Gastrocnemius medialis (tissue), 4 donors: ENCODE measurements around the gene HOXA4. TPM values are rescaled to one million over a fixed set of nuclear protein-coding genes. Genes with fewer than 3 reads are reported as not detected.

Experiments
- ATAC-seq, 2 donors: fragments of 150-250 bp; one replicate each; pipeline ENCODE4 v1.9.1; 2016
- DNase-seq, 2 donors: peaks; one replicate each; pipeline ENCODE4 v3.0.0-alpha.2; 2019
- H3K27ac ChIP-seq, 4 donors: fragments of 200-600 bp; sonication (generic); 1 replicate in 1 of 4; 2 replicates in 3 of 4; pipeline ENCODE4 v1.5.1; 2016 to 2018; ENCODE audit warnings: mild to moderate bottlenecking in 2 of 4, moderate library complexity in 1 of 4
- H3K27me3 ChIP-seq, 3 donors: fragments of 200-600 bp; sonication (generic) in 2 of 3; 1 replicate in 1 of 3; 2 replicates in 2 of 3; pipeline versions ENCODE4 v1.5.1 to v1.6.0; 2016 to 2019; ENCODE audit warnings: mild to moderate bottlenecking in 1 of 3, moderate library complexity in 1 of 3
- H3K36me3 ChIP-seq, 2 donors: fragments of 200-600 bp; sonication (generic) in 1 of 2; one replicate each; pipeline ENCODE4 v1.5.1; 2017 to 2018
- H3K4me1 ChIP-seq, 2 donors: fragments of 200-600 bp; sonication (generic) in 1 of 2; one replicate each; pipeline ENCODE4 v1.5.1; 2016 to 2017; ENCODE audit warnings: mild to moderate bottlenecking in 2 of 2
- H3K4me3 ChIP-seq, 4 donors: fragments of 200-600 bp; sonication (generic) in 3 of 4; 1 replicate in 1 of 4; 2 replicates in 3 of 4; pipeline ENCODE4 v1.5.1; 2016 to 2019; ENCODE audit warnings: mild to moderate bottlenecking in 2 of 4
- H3K9me3 ChIP-seq, 3 donors: fragments of 200-600 bp; sonication (generic) in 2 of 3; 1 replicate in 1 of 3; 2 replicates in 2 of 3; pipeline ENCODE4 v1.5.1; 2016 to 2019
- POLR2A ChIP-seq, 2 donors: fragments of 450-650 bp; IDR thresholded peaks; one replicate each; pipeline ENCODE4 v1.6.1; 2017; ENCODE audit warnings: antibody characterized with exemption in 2 of 2, mild to moderate bottlenecking in 2 of 2, moderate library complexity in 2 of 2
- in situ Hi-C, 4 donors: fragments of 200-750 bp; cut with MboI; loops; one replicate each; pipeline versions ENCODE4 v1.15.0 to v1.8.0; 2017; ENCODE audit warnings: low sequenced_read_pairs in 4 of 4
- intact Hi-C: fragments of 100-400 bp; cut with DNase I; formaldehyde crosslinking; loops from one replicate; pipeline ENCODE4 v1.15.1; 2023; ENCODE audit warnings: low total_unique reads
- total RNA-seq, 4 donors: library from RNA; depleted of rRNA; stranded (reverse); fragments of >200 nt; gene quantifications; one replicate each; pipeline versions ENCODE4 v1.1.0 to v1.2.3, GENCODE V29; 2016
- TF ChIP-seq, protein P1 (sequence below), 5 experiments: fragments of 450-650 bp in 3 of 5; fragments of 200-600 bp in 2 of 5; sonication (generic) in 2 of 5; IDR thresholded peaks in 4 of 5; conservative IDR thresholded peaks in 1 of 5; 1 replicate in 4 of 5; 2 replicates in 1 of 5; pipeline ENCODE4 v1.5.1; 2016 to 2019; ENCODE audit warnings: antibody characterized with exemption in 5 of 5, mild to moderate bottlenecking in 3 of 5, moderate library complexity in 3 of 5

Gene HOXA4
- total RNA-seq, 4 donors from 2014 or later = 1.7 to 4.2 (median 2.9) TPM

DNA sequence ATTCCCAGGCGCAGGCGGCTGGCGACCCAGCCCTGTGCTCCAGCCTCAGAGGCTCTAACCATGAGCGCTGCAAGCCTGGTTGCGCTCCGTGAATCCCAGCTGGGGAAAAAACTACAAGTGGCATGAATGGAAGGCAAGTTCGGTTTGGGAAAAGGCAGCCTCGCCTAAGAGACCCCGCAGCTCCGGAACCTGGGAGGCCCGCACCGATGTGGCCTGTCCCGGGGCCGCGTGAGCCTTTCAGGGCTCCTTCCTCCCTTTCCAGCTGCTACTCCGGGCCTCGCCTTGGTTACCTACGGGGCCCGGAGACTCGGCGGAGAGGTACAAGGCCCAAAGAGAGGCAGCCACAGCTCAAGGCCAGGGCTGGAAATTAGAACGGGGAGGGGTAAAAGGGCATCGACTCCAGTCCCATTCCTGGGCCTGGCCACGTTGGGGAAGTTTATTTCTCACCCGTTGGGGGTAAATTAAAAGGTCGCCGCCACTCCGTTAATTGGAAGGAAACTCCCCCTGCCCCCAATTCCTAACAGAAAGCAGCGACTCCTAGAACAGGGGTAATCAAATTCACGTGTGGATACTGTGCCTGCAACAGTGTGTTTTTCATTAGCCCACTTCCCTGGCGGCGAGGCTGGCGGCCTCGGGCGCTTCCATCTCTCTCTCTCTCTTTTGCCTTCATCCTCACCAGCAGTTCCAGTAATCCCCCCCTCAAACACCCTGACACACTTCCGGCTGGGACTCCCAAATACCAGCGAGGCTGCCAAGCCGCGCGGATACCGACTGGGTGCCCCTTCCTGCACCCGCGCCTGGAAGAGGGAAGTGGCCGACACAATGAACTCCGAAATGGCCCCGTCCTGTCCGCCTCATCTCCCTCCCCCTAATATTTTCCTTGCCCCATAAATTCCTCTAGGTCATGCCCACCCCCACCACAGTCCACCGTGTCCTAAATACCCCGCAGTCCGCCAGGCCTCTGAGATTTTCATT lies 36.3 kb upstream of the HOXA4 start:
- ATAC-seq = no peak
- peak in 1 of 2 donors; percentile 27 for TF ChIP-seq POLR2A (IDR thresholded peaks at IDR 0.05)
- TF ChIP-seq, protein P1, sequence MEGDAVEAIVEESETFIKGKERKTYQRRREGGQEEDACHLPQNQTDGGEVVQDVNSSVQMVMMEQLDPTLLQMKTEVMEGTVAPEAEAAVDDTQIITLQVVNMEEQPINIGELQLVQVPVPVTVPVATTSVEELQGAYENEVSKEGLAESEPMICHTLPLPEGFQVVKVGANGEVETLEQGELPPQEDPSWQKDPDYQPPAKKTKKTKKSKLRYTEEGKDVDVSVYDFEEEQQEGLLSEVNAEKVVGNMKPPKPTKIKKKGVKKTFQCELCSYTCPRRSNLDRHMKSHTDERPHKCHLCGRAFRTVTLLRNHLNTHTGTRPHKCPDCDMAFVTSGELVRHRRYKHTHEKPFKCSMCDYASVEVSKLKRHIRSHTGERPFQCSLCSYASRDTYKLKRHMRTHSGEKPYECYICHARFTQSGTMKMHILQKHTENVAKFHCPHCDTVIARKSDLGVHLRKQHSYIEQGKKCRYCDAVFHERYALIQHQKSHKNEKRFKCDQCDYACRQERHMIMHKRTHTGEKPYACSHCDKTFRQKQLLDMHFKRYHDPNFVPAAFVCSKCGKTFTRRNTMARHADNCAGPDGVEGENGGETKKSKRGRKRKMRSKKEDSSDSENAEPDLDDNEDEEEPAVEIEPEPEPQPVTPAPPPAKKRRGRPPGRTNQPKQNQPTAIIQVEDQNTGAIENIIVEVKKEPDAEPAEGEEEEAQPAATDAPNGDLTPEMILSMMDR (IDR thresholded peaks at IDR 0.05 in 4 of 5, conservative IDR thresholded peaks at IDR 0.05 in 1 of 5) = no peak
- Histone ChIP-seq H3K36me3 (no peaks in the 10 kb centered on the region), H3K4me3 (peak overlapping the region; percentile 62 to 88 (median 77)), H3K4me1 (peaks cover 12 to 55% of the 10 kb centered on the region in 2 donors), H3K9me3 (no peaks in the 10 kb centered on the region), H3K27ac (peak overlapping the region; percentile 90 to 99 (median 95)), H3K27me3 (no peaks in the 10 kb centered on the region)
- intact Hi-C loops (loop anchor here (5.0 to 10.0 kb wide), 2 partner anchors 35 to 1402 kb away; partner anchors contain the start of gene HOXA4), in situ Hi-C loops (loop anchor here in 2 of 4 donors (5.0 to 25.0 kb wide), 3 partner anchors 955 to 1310 kb away; partner anchors contain the start of genes CBX3 (in 1 of the 2) and HNRNPA2B1 (in 1 of the 2))
- peak in 1 of 2 donors; percentile 49 for DNase-seq

DNA sequence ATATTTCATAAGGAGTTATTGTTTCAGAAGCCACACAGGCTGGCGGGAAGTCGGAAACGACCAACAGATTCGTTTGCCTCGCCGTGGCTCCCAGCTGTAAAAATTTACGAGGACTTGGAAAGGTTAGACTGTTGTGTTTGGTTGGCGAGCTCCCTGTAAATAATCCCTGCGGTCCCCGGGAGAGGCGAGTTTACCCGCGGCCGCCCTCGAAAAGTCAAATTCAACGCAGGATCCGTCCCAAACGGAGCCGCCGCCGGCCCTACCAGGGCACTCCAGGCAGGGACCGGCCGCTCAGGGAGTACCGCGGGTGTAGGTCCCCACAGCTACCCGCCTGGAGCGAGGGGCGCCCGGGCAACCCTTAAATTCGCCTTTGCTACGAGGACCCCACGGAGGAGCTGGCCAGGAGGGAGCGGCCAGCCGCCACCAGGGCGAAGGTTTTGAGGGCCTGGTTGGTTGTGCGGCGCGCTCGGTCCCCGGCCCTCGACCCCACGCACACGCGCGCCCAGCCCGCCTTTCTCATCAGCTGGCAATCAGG lies 35.5 kb upstream of the HOXA4 start:
- H3K9me3 ChIP-seq = no peaks in the 10 kb centered on the region
- intact Hi-C loops (loop anchor here (1.0 to 10.0 kb wide), 5 partner anchors 10 to 1401 kb away; partner anchors contain the start of genes CBX3, HNRNPA2B1, HOXA4 and HOXA7), in situ Hi-C loops (loop anchor here in 2 of 4 donors (5.0 to 25.0 kb wide), 3 partner anchors 954 to 1309 kb away; partner anchors contain the start of genes CBX3 (in 1 of the 2) and HNRNPA2B1 (in 1 of the 2))
- TF ChIP-seq, protein P1 (IDR thresholded peaks at IDR 0.05 in 4 of 5, conservative IDR thresholded peaks at IDR 0.05 in 1 of 5) = no peak
- no peak for TF ChIP-seq POLR2A (IDR thresholded peaks at IDR 0.05)
- DNase-seq (peak in 1 of 2 donors; percentile 65), ATAC-seq (peak; percentile 5 to 6)
- no peaks in the 10 kb centered on the region for H3K36me3 ChIP-seq
- H3K27me3 ChIP-seq = no peaks in the 10 kb centered on the region
- H3K4me1 ChIP-seq = peaks cover 12 to 54% of the 10 kb centered on the region in 2 donors
- peak overlapping the region; percentile 62 to 88 (median 77) for H3K4me3 ChIP-seq
- H3K27ac ChIP-seq = peak overlapping the region; percentile 90 to 99 (median 95)

DNA sequence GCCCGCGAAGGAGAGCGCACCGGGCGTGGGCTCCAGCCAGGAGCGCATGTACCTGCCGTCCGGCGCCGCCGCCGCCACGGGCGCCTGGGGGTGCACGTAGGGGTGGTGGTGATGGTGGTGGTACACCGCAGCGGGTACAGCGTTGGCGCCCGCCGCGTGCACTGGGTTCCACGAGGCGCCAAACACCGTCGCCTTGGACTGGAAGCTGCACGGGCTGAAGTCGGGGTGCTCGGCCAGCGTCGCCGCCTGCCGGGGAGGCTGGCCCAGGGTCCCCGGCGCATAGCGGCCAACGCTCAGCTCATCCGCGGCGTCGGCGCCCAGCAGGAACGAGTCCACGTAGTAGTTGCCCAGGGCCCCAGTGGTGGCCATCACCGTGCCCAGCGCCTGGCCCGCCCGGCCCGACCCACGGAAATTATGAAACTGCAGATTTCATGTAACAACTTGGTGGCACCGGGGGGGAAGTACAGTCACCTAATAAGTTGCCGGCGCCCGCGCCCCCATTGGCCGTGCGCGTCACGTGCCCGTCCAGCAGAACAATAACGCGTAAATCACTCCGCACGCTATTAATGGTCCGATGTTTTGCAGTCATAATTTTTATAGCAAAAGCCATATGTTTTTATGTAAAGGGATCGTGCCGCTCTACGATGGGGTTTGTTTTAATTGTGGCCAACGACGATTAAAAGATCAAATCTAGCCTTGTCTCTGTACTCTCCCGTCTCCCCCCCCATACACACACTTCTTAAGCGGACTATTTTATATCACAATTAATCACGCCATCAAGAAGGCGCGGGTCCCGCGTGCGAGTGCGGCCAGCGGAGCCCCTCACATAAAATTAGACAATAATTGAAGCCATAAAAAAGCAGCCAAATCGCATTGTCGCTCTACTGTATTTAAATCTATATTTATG lies 34.8 kb upstream of the HOXA4 start, which contains the start of gene HOXA9:
TSS of gene HOXA9 (minus strand) at position 449 of the 907 bp plus-strand sequence. CDS start at position 369, 80 bp downstream.
- H3K4me3 ChIP-seq = peak within 1 kb of the TSS; percentile 62 to 88 (median 77)
- H3K4me1 ChIP-seq = peaks cover 12 to 49% of the 10 kb centered on the region in 2 donors
- no peaks in the 10 kb centered on the region for H3K36me3 ChIP-seq
- intact Hi-C loops (loop anchor here (1.0 to 10.0 kb wide), 5 partner anchors 9 to 1401 kb away; partner anchors contain the start of genes CBX3, HNRNPA2B1, HOXA4 and HOXA7), in situ Hi-C loops (loop anchor here in 2 of 4 donors (5.0 to 25.0 kb wide), 3 partner anchors 953 to 1308 kb away; partner anchors contain the start of genes CBX3 (in 1 of the 2) and HNRNPA2B1 (in 1 of the 2))
- no peaks in the 10 kb centered on the region for H3K9me3 ChIP-seq
- ATAC-seq (peak; percentile 58), DNase-seq (peak; percentile 95 to 96)
- no peaks in the 10 kb centered on the region for H3K27me3 ChIP-seq
- TF ChIP-seq, protein P1 (IDR thresholded peaks at IDR 0.05 in 4 of 5, conservative IDR thresholded peaks at IDR 0.05 in 1 of 5) = peak in 4 of 5 experiments; percentile 10 to 36 (median 26)
- TF ChIP-seq POLR2A (IDR thresholded peaks at IDR 0.05) = peak; percentile 81 to 86
- H3K27ac ChIP-seq = peak within 1 kb of the TSS; percentile 90 to 99 (median 95)
